Transverse colon (tissue), 4 donors: ENCODE results near the gene PARD6B. TPM values are rescaled to one million over a fixed set of nuclear protein-coding genes. Genes with fewer than 3 reads are reported as not detected.
"Not testable (repeated sequence)": the region's sequence is repeated elsewhere in the genome, so short reads cannot be mapped to it uniquely, and the experiment has no call there.

ENCODE experiments used
- DNase-seq: peaks from one replicate; pipeline ENCODE4 v3.0.0-alpha.2; 2019
- H3K27ac ChIP-seq, 4 donors: fragments of 200-600 bp; sonication (generic); 2 replicates each; pipeline ENCODE4 v1.5.1; 2016 to 2018; ENCODE audit warnings: inconsistent platforms in 4 of 4
- H3K27me3 ChIP-seq: fragments of 200-600 bp; sonication (generic); 2 replicates; pipeline ENCODE4 v1.5.1; 2017; ENCODE audit warnings: inconsistent platforms
- H3K36me3 ChIP-seq, 4 donors: fragments of 200-600 bp; sonication (generic); 2 replicates each; pipeline ENCODE4 v1.5.1; 2017 to 2019; ENCODE audit warnings: inconsistent platforms in 4 of 4
- H3K4me1 ChIP-seq, 4 donors: fragments of 200-600 bp; sonication (generic); 2 replicates each; pipeline ENCODE4 v1.5.1; 2017 to 2020; ENCODE audit warnings: inconsistent platforms in 4 of 4
- H3K4me3 ChIP-seq, 4 donors: fragments of 200-600 bp; sonication (generic); 1 replicate in 1 of 4; 2 replicates in 3 of 4; pipeline versions ENCODE4 v1.5.1 to v1.6.1; 2017 to 2019; ENCODE audit warnings: inconsistent platforms in 4 of 4
- H3K9me3 ChIP-seq, 2 donors: fragments of 200-600 bp; sonication (generic); 2 replicates each; pipeline ENCODE4 v1.5.1; 2017 to 2019; ENCODE audit warnings: inconsistent platforms in 2 of 2
- CTCF ChIP-seq, 5 experiments: fragments of 200-600 bp in 3 of 5; fragments of 450-650 bp in 2 of 5; sonication (generic) in 3 of 5; IDR thresholded peaks; 1 replicate in 2 of 5; 2 replicates in 3 of 5; pipeline ENCODE4 v1.5.1; 2016 to 2017; ENCODE audit warnings: antibody characterized with exemption in 5 of 5, inconsistent platforms in 3 of 5, mild to moderate bottlenecking in 2 of 5, moderate library complexity in 1 of 5
- EP300 ChIP-seq: sonication (generic); formaldehyde crosslinking; IDR thresholded peaks from one replicate; pipeline ENCODE4 v1.6.1; 2017; ENCODE audit warnings: antibody characterized with exemption, low read depth
- POLR2A ChIP-seq: fragments of 450-650 bp; IDR thresholded peaks from one replicate; pipeline ENCODE4 v1.6.1; 2016; ENCODE audit warnings: antibody characterized with exemption, mild to moderate bottlenecking, moderate library complexity
- POLR2AphosphoS5 ChIP-seq, 3 donors: sonication (generic); formaldehyde crosslinking; IDR thresholded peaks; one replicate each; pipeline ENCODE4 v1.6.1; 2016; ENCODE audit warnings: antibody characterized with exemption in 3 of 3
- WGBS, 2 donors: methylation state at CpG; one replicate each; pipeline ENCODE4 v1.1.5; 2018; ENCODE audit warnings: low coverage in 1 of 2; 5-methylcytosine and 5-hydroxymethylcytosine counted together
- in situ Hi-C, 4 donors: fragments of 200-750 bp; cut with MboI; loops; one replicate each; pipeline versions ENCODE4 v1.15.0 to v1.15.1; 2017; ENCODE audit warnings: low sequenced_read_pairs in 3 of 4, low pct_ligation_motif_present in 1 of 4, low pct_unique_long_range_greater_than_20kb in 1 of 4
- intact Hi-C: fragments of 100-400 bp; cut with DNase I; formaldehyde crosslinking; loops from one replicate; pipeline ENCODE4 v1.15.1; 2023; ENCODE audit warnings: low total_unique reads
- total RNA-seq, 4 donors: library from RNA; depleted of rRNA; stranded (reverse); fragments of >200 nt; gene quantifications; one replicate each; pipeline ENCODE4 v1.1.0, GENCODE V29; 2016

Gene PARD6B
- total RNA-seq, 4 donors from 2014 or later: 1.2 to 34.8 (median 17.2) TPM

DNA sequence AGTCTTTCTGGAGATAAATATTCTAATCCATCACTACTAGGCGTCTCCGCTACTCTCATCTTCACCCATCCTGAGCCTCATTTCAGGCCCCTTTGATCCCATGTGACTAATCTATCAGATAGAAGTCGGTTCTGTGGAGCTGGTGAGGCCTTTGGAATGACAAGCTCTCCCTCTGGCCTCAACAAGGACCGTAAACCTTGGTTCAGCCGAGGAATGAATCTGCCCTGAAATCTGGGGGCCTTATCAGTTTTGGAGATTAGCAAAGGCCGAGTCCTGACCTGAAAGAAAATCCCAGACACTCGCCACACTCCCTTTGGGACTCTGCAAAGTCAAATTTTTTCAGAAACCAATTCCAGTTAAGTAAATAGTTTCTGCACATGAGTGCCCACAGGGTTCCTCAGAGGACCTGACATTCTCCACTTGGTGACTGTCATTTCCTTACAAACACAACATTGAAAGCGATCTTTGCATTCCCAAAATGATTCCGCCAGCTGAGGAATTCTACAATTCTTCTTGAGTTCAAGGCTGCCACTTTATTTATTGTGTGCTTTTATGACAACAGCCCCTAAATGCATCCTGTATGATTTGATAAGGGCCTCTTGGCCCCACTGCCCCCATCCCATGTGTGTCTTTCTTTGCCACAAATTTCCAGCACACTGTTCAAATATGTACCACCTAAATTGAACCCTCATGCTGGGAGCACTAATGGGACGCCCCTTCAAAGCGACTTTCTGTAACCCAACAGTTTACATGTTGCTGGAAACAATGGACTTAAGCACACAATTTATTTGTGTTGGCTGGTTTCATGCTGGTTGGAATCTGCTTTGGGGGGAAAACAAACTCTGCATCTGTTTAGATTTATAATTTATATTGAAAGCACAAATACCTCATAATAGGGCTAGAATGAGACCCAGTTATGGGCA is 30.1 kb upstream of the PARD6B start:
- Histone ChIP-seq H3K36me3 (no peaks in the 10 kb centered on the region), H3K4me3 (no peak overlapping the region), H3K9me3 (no peaks in the 10 kb centered on the region), H3K27ac (no peak overlapping the region), H3K4me1 (no peaks in the 10 kb centered on the region), H3K27me3 (no peaks in the 10 kb centered on the region)
- no peak for TF ChIP-seq CTCF (IDR thresholded peaks at IDR 0.05)
- TF ChIP-seq POLR2A: no peak
- TF ChIP-seq POLR2AphosphoS5 (IDR thresholded peaks at IDR 0.05): no peak
- TF ChIP-seq EP300: no peak
- intact Hi-C loops (loop anchor here (10.0 kb wide), 1 partner anchor 77 kb away; no protein-coding TSS in a partner anchor), in situ Hi-C loops (no loop called here)
- DNase-seq: no peak
- 81 to 95% methylated on average over 5 to 11 of the region's 11 CpGs for WGBS, 2 donors

DNA sequence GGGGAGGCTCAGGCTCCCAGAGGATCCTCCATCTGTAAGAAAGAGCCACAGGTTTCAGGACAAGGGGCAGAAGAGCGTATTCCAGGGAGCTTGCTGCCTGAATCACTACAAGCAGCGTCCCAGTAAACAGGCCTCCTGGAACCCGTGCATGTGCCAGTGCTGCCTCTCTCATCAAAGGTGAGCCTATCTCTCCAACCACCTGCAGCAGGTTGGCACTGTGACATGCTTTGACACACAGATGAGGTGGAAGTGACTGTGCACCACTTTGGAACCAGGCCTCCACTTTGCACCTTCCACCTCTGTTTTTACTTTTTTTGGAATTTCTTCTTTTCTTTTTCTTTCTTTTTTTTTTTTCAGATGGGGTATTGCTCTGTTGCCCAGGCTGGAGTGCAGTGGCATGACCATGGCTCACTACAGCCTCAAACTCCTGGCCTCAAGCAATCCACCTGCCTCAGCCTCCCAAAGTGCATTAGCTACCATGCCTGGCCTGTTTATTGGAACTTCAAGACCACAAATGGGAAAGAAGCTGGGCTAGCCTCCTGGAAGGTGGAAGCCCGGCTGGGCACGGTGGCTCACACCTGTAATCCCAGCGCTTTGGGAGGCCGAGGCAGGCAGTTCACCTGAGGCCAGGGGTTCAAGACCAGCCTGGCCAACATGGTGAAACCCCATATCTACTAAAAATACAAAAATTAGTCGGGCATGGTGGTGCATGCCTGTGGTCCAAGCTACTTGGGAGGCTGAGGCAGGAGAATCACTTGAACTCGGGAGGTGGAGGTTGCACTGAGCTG is 27.5 kb upstream of the PARD6B start:
- H3K27me3 ChIP-seq, H3K4me3 ChIP-seq, H3K9me3 ChIP-seq, H3K36me3 ChIP-seq, in situ Hi-C loops, H3K27ac ChIP-seq, DNase-seq, H3K4me1 ChIP-seq: not testable (repeated sequence)
- intact Hi-C loops: loop anchor here (10.0 kb wide), 1 partner anchor 79 kb away; no protein-coding TSS in a partner anchor
- 80 to 84% methylated on average over 1 to 9 of the region's 9 CpGs for WGBS, 2 donors

DNA sequence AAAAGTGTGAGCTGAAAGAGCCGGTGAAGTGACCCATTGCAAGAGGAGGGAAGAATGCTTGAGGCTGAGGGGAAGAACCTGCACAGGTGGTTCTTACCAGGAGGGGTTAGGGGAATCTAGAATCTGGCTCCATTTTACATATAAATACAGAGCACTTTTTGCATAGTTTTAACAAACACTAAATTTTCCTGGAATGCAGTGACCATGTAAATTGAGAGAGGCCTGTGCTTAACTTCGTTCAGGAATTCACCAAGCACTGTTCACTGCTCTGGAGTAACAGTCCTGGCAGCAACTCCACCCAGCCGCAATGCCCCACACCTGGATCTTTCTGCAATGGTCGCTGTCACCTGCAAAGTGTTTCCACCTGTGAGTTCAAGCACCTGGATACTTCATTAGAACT is 26.9 kb upstream of the PARD6B start:
- Histone ChIP-seq H3K36me3 (no peaks in the 10 kb centered on the region), H3K9me3 (no peaks in the 10 kb centered on the region), H3K27me3 (no peaks in the 10 kb centered on the region), H3K27ac (no peak overlapping the region), H3K4me3 (no peak overlapping the region), H3K4me1 (no peaks in the 10 kb centered on the region)
- TF ChIP-seq POLR2A (no peak), EP300 (no peak), POLR2AphosphoS5 (IDR thresholded peaks at IDR 0.05) (no peak), CTCF (IDR thresholded peaks at IDR 0.05) (no peak)
- intact Hi-C loops (loop anchor here (10.0 kb wide), 1 partner anchor 80 kb away; no protein-coding TSS in a partner anchor), in situ Hi-C loops (no loop called here)
- DNase-seq: no peak
- WGBS, 2 donors: 70 to 85% methylated on average over 4 of the region's 4 CpGs

DNA sequence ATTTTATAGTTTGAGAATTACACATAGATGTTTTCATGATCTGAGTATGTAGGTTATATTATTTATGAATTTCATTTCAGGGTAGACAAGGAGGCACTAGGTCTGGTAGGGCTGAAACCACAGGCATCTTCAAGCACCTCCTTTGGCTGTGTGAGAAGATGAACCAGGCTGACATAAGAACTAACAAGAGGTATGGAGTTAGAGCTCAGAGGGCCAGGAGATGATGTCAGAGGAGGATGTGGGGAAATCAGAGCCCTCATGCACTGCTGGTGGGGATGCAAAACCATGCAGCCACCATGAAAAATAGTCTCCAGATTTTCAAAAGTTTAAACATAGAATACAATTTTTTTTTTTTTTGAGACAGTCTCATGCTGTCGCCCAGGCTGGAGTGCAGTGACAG is 26.4 kb upstream of the PARD6B start:
- intact Hi-C loops (loop anchor here (10.0 kb wide), 1 partner anchor 80 kb away; no protein-coding TSS in a partner anchor), in situ Hi-C loops (no loop called here)
- 73 to 100% methylated on average over 1 of the region's 1 CpG for WGBS, 2 donors
- no peak overlapping the region for H3K4me3 ChIP-seq
- no peaks in the 10 kb centered on the region for H3K36me3 ChIP-seq
- no peaks in the 10 kb centered on the region for H3K27me3 ChIP-seq
- no peak overlapping the region for H3K27ac ChIP-seq
- H3K4me1 ChIP-seq: no peaks in the 10 kb centered on the region
- H3K9me3 ChIP-seq: no peaks in the 10 kb centered on the region
- DNase-seq: no peak
- no peak for TF ChIP-seq EP300
- no peak for TF ChIP-seq POLR2A
- TF ChIP-seq POLR2AphosphoS5 (IDR thresholded peaks at IDR 0.05): no peak
- no peak for TF ChIP-seq CTCF (IDR thresholded peaks at IDR 0.05)
